Fibroblast of peridontal ligament (primary cell): ENCODE data around the gene GSX2.
A peak's percentile ranks its signal among the peaks of the same experiment; 100 is the strongest.
"Not testable (repeated sequence)": the region's sequence is repeated elsewhere in the genome, so short reads cannot be mapped to it uniquely, and the experiment has no call there.

Source experiments
- DNase-seq: peaks from one replicate; pipeline ENCODE4 v3.0.0-alpha.2; 2010; ENCODE audit errors: extremely low read depth

GSX2 gene

DNA sequence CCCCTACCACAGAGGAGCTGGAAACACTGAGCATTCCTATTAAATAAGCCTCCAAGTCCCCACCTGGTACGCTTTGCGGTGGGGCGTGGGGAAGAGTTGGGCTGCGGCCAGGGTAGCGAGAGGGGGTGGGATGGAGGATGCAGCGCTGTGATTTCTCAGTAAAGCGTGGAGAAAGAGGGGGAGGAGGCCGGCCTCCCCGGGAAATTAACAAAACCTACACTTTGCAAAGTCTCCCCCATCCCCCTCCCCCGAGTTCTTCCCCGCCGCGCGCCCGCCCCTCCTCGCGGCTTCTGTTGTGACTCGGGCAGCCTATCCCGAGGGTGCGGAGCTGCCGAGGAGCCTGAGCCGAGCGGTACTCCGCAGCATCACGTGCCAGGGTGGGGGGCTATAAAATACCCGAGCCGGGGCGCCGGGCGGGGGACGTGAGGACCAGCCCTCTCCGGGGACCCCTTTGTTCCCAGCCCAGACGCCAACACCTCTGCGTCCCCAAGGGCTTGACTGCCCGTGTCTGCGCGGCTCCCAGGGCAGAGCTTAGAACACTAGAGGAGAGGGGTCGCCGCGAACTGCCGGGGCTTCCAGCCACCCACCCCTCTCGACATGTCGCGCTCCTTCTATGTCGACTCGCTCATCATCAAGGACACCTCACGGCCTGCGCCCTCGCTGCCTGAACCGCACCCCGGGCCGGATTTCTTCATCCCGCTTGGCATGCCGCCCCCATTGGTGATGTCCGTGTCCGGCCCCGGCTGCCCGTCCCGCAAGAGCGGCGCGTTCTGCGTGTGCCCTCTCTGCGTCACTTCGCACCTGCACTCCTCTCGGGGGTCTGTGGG lies at the start of gene GSX2:
TSS of gene GSX2 (plus strand) at position 416 of the 827 bp plus-strand sequence. CDS start at position 598, 182 bp downstream.
- DNase-seq = no peak

DNA sequence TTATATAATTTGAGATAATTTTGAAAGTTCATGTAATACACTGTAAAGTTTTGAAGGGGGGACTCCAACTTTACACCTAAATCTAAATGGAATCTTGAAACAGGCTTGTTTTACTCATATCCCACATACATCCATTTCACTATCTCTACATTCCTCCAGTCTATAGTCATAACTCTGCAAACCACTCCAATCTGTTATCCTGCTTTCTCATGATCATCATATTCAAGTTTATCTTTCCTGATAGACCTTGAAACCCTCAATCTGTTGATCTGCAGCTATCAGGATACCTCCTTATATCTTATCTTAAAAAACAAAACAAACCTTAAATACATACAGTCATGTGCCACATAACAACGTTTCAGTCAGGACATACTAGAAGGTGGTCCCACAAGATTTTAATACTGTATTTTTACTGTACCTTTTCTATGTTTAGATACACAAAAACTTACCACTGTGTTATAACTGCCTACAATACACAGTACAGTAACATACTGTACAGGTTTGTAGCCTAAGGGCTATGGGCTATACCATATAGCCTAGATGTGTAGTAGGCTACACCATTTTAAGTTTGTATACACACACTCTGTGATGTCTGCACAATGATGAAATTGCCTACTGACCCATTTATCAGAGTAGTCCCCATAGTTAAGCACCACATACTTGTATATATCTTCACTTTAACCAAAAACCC lies 49.6 kb upstream of the GSX2 start:
- DNase-seq = peak; percentile 42

- DNase-seq = not testable (repeated sequence)
These were observed 46.6 kb upstream of the GSX2 start for GRCh38 chr4:54053322-54053721.

GRCh38 chr4:54054501-54054900 lies 45.5 kb upstream of the GSX2 start:
- no peak for DNase-seq

GRCh38 chr4:54055494-54055893 lies 44.5 kb upstream of the GSX2 start:
- DNase-seq = no peak

- no peak for DNase-seq
These were observed 43.6 kb upstream of the GSX2 start for GRCh38 chr4:54056360-54056759.

DNA sequence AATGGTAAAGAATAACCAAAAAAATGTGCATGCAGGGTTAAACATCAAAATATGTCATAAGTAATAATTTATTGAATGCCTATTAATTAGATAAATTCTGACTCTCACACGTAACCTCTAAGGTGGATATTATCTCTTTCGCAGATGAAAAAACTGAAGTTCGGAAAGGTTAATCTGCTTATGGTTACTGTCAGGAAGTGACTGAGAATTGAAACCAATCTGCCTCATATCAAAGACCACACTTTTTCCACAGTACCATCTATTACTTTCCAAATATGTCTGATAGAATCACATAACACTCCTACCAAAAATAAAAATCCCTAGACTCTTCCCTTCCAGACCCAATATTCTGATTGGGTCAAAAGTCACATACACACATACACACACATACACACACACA lies 41.8 kb upstream of the GSX2 start:
- DNase-seq = no peak

- DNase-seq = no peak
These were observed 39.8 kb upstream of the GSX2 start for GRCh38 chr4:54060116-54060515.

- DNase-seq = no peak
These were observed 38.9 kb upstream of the GSX2 start for GRCh38 chr4:54061067-54061466.

DNA sequence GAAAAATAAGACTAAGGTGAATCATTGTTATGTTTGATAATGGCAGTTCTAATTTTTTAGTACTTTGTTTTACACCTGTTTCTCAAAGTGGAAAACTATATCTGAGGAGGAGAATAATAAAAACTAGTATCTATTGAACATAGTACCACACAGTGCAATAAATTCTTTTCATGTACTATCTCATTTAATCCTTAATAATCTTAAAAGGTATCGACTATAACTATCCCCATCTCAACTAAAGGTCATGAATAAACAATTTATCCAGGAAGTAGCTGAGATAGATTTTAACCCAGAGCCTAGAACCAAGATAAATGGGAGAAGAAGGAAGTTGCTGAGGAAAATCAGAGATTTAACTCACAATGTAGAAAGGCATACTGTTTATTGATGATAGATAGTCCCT lies 38.1 kb upstream of the GSX2 start:
- no peak for DNase-seq

DNA sequence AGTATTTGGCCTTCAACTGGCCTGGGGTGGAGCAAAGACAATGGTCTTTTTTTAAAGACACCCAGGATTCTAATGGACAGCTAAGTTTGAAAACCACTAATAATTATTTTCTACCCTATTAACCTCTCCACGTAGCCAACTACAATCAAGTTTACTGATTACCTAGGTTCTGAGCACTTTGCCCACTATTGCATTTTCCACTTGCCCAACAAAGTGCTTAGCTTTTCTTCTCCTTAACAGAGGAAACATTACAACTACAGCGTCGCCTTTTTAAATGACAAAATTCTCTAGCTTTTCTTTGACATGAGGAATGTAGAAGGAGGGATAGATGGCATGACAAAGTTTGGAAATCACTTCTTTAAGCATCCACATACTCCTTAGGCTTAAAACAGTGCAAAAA lies 37.6 kb upstream of the GSX2 start:
- no peak for DNase-seq

GRCh38 chr4:54063229-54063628 lies 36.7 kb upstream of the GSX2 start:
- DNase-seq = peak; percentile 58

GRCh38 chr4:54063737-54064316 lies 36.1 kb upstream of the GSX2 start:
- peak; percentile 30 for DNase-seq

- DNase-seq = peak; percentile 88
These were observed 35.4 kb upstream of the GSX2 start, which contains the start of gene CHIC2 for GRCh38 chr4:54064317-54065111. Gene CHIC2, minus strand, starts transcription at chr4:54064605. Its CDS starts 305 bp downstream, at chr4:54064300.

GRCh38 chr4:54065282-54066087 lies 34.5 kb upstream of the GSX2 start:
- peak; percentile 57 for DNase-seq

GRCh38 chr4:54066088-54066415 lies 33.9 kb upstream of the GSX2 start:
- DNase-seq = no peak

- DNase-seq = no peak
These were observed 33.2 kb upstream of the GSX2 start for GRCh38 chr4:54066718-54067129.

DNA sequence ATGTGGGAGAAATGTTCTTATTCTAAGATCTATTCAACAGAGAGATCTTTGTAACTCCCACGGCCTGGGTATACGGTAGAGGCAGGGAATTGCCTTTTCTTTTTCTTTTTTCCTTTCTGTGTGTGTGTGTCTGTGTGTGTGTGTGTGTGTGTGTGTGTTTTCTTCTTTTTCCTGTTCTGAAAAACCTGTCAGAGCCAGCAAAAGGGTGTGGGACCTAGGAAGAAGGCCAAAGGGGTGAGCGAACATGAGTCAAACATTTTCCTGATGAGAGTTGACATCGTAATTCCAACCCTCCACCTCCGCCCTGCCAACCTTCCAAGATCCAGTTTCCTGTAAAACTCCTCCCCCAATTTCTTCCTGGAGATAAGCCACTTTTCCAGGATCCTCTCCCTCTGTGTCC lies 32.8 kb upstream of the GSX2 start:
- peak; percentile 74 for DNase-seq

DNA sequence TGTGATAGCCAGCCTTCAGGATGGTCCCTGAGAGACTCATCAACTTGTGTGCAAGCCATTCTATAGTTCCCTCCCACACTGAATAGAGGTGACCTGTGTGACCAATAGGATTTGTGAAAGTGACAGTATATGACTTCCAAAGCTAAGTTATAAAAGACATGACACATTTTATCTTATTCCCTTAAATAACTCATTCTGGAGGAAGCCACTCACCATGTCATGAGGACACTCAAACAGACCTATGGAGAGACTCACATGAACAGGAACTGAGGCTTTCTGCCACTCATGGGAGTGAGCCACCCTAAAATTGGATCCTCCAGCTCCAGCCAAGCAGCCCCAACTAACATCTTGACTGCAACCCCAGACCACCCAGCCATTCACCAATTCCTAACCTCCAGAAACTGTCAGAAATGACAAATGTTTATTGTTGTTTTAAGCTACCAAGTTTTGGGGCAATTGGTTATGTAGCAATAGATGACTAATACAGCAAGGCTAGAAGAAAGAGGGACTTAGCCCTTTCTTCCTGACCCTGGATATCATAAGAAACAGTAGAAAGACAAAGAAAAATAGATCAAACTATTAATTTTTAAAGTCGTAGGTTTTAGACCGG lies 26.6 kb upstream of the GSX2 start:
- peak; percentile 73 for DNase-seq

- DNase-seq = no peak
These were observed 25.6 kb upstream of the GSX2 start for GRCh38 chr4:54074381-54074780.

DNA sequence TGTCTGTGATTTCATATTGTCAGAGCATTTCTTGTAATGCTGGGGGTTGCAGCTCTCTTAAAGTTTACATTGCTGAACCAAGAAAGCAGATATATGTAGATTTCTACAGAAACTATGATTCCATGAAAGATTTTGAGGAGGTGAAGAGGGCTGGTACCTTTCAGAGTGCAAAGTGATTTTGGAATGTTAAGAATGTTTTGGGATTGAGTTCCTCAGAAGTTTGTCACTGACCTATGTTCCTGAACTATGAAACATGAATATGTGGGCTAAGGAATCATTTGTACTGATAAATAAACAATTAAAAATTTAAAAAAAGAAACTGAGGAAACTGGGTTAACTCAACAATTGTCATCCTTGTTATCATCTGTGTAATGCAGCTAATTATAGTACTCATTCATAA lies 23.3 kb upstream of the GSX2 start:
- no peak for DNase-seq
